ENCODE measurements around the gene DUSP19. TPM values are rescaled to one million over a fixed set of nuclear protein-coding genes. Genes with fewer than 3 reads are reported as not detected.
A peak's percentile ranks its signal among the peaks of the same experiment; 100 is the strongest.

The DUSP19 gene
- polyA plus RNA-seq, 1 of the 3 experiments (the other 2 are of a cell fraction): 0.85 TPM

DNA sequence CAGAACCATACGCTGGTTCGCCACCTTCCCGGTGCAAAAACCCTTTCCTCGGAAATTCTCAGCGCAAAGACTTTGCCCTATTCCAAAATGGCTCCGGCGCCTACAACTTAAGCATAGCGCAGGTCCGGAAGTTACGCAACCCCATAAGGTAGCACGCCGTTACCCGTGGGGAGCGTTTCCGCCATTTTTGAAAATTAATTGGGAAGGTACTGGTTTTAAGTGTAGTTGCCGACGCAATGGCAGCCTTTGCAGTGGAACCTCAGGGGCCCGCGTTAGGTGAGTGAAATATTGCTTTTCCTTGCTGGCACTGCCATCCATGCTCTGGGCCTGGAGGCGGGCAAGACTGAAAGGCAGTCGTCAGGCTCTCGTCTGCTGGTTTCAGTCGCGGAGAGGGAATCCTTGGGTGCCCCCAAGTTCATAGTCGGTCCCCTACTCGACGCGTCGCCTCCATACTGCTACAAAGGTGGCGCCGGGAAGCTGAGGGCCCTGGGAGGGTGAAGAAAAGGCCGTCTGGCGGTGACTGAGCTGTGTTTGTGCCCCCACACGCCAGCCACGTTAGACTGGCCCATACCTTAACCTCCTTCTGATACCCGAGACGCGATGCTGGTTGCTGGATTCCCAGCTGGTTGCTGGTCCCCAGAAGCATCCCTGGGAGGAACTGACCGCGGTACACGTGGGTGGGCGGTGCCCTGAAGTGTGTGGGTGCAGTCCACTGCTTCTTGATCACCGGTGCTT lies 45.8 kb downstream of the DUSP19 start, which contains the start of gene NUP35:
TSS of gene NUP35 (plus strand) at position 222 of the 735 bp plus-strand sequence. CDS start at position 237, 15 bp downstream.
- peaks cover 9% of the 10 kb centered on the region for H3F3A ChIP-seq (replicated peaks; ENCODE audit: insufficient read depth)
- DNase-seq: peak; percentile 78
- ChIA-PET CTCF (no interaction called here), POLR2A (interaction anchor here (2.1 kb wide), 1 partner anchor 46 kb away, joined by 13 read pairs; the partner anchor contains the start of gene DUSP19)
- peak within 1 kb of the TSS; percentile 93 for H2AFZ ChIP-seq (ENCODE audit: low read depth)
- peaks cover 47% of the 10 kb centered on the region for H3K79me2 ChIP-seq (ENCODE audit: insufficient read depth)
- H3K9me2 ChIP-seq: no peaks in the 10 kb centered on the region
- H3K4me2 ChIP-seq: peak within 1 kb of the TSS; percentile 85
- peaks cover 4 to 8% of the 10 kb centered on the region in 2 experiments; a peak in 3 of 4 replicates for H3K4me1 ChIP-seq (ENCODE audit: control insufficient read depth in 1 of 2, insufficient read depth in 2 of 2, low read depth in 1 of 2, low read length in 1 of 2)
- H3K9ac ChIP-seq: peak within 1 kb of the TSS; percentile 75
- no peaks in the 10 kb centered on the region for H4K20me1 ChIP-seq (ENCODE audit: insufficient read depth)
- no peaks in the 10 kb centered on the region for H3K9me3 ChIP-seq
- peak within 1 kb of the TSS; percentile 87 to 98 for H3K27ac ChIP-seq (ENCODE audit: low read depth in 2 of 2, low read length in 1 of 2)
- no peaks in the 10 kb centered on the region for H3K27me3 ChIP-seq (ENCODE audit: insufficient read depth)
- peak within 1 kb of the TSS; percentile 81 to 85 for H3K4me3 ChIP-seq (ENCODE audit: low read depth in 2 of 2, low read length in 1 of 2)
- under 1% methylated on average over 34 of the region's 43 CpGs for WGBS (ENCODE audit: low lambda C conversion rate)
- peaks cover 0 to 9% of the 10 kb centered on the region in 2 experiments for H3K36me3 ChIP-seq (replicated peaks in 1 of 2; ENCODE audit: control insufficient read depth in 1 of 2, insufficient read depth in 2 of 2, low read length in 1 of 2)
- peak; percentile 1; the same call in 1 of the 2 replicates for TF ChIP-seq RFX5 (IDR thresholded peaks at IDR 0.05; ENCODE audit: low read length)
- TF ChIP-seq NRF1 (IDR thresholded peaks at IDR 0.05; ENCODE audit: low read depth, low read length): peak; percentile 84
- TF ChIP-seq, protein P1, sequence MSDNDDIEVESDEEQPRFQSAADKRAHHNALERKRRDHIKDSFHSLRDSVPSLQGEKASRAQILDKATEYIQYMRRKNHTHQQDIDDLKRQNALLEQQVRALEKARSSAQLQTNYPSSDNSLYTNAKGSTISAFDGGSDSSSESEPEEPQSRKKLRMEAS (IDR thresholded peaks at IDR 0.05; ENCODE audit: low read depth): peak; percentile 92
- TF ChIP-seq, protein P2, sequence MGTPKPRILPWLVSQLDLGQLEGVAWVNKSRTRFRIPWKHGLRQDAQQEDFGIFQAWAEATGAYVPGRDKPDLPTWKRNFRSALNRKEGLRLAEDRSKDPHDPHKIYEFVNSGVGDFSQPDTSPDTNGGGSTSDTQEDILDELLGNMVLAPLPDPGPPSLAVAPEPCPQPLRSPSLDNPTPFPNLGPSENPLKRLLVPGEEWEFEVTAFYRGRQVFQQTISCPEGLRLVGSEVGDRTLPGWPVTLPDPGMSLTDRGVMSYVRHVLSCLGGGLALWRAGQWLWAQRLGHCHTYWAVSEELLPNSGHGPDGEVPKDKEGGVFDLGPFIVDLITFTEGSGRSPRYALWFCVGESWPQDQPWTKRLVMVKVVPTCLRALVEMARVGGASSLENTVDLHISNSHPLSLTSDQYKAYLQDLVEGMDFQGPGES (IDR thresholded peaks at IDR 0.05; ENCODE audit: low read depth, low read length): no peak
- TF ChIP-seq, protein P3, sequence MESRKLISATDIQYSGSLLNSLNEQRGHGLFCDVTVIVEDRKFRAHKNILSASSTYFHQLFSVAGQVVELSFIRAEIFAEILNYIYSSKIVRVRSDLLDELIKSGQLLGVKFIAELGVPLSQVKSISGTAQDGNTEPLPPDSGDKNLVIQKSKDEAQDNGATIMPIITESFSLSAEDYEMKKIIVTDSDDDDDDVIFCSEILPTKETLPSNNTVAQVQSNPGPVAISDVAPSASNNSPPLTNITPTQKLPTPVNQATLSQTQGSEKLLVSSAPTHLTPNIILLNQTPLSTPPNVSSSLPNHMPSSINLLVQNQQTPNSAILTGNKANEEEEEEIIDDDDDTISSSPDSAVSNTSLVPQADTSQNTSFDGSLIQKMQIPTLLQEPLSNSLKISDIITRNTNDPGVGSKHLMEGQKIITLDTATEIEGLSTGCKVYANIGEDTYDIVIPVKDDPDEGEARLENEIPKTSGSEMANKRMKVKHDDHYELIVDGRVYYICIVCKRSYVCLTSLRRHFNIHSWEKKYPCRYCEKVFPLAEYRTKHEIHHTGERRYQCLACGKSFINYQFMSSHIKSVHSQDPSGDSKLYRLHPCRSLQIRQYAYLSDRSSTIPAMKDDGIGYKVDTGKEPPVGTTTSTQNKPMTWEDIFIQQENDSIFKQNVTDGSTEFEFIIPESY (IDR thresholded peaks at IDR 0.05; ENCODE audit: borderline replicate concordance, low read depth): no peak
- TF ChIP-seq GABPA (IDR thresholded peaks at IDR 0.05; ENCODE audit: low read depth): peak; percentile 88
- peak; percentile 88 for TF ChIP-seq TAF1 (IDR thresholded peaks at IDR 0.05; ENCODE audit: borderline replicate concordance, low read depth, low read length)
- no peak for TF ChIP-seq TEAD4 (IDR thresholded peaks at IDR 0.05; ENCODE audit: borderline replicate concordance, insufficient read depth)
- TF ChIP-seq ELF1 (IDR thresholded peaks at IDR 0.05): peak; percentile 63; the same call in 1 of the 2 replicates
- TF ChIP-seq, protein P4, sequence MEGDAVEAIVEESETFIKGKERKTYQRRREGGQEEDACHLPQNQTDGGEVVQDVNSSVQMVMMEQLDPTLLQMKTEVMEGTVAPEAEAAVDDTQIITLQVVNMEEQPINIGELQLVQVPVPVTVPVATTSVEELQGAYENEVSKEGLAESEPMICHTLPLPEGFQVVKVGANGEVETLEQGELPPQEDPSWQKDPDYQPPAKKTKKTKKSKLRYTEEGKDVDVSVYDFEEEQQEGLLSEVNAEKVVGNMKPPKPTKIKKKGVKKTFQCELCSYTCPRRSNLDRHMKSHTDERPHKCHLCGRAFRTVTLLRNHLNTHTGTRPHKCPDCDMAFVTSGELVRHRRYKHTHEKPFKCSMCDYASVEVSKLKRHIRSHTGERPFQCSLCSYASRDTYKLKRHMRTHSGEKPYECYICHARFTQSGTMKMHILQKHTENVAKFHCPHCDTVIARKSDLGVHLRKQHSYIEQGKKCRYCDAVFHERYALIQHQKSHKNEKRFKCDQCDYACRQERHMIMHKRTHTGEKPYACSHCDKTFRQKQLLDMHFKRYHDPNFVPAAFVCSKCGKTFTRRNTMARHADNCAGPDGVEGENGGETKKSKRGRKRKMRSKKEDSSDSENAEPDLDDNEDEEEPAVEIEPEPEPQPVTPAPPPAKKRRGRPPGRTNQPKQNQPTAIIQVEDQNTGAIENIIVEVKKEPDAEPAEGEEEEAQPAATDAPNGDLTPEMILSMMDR (IDR thresholded peaks at IDR 0.05): no peak
- peak; percentile 65 for TF ChIP-seq CHD2 (IDR thresholded peaks at IDR 0.05; ENCODE audit: low read length, partially characterized antibody)
- TF ChIP-seq FOXM1 (IDR thresholded peaks at IDR 0.05; ENCODE audit: low read depth): peak; percentile 54; the same call in 1 of the 2 replicates
- no peak for TF ChIP-seq JUND (IDR thresholded peaks at IDR 0.05)
- peak; percentile 99 for TF ChIP-seq MXI1 (IDR thresholded peaks at IDR 0.05; ENCODE audit: low read depth, low read length)
- TF ChIP-seq, protein P5, sequence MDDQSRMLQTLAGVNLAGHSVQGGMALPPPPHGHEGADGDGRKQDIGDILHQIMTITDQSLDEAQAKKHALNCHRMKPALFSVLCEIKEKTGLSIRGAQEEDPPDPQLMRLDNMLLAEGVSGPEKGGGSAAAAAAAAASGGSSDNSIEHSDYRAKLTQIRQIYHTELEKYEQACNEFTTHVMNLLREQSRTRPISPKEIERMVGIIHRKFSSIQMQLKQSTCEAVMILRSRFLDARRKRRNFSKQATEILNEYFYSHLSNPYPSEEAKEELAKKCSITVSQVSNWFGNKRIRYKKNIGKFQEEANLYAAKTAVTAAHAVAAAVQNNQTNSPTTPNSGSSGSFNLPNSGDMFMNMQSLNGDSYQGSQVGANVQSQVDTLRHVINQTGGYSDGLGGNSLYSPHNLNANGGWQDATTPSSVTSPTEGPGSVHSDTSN (IDR thresholded peaks at IDR 0.05): no peak
- no peak for TF ChIP-seq EZH2phosphoT487 (IDR thresholded peaks at IDR 0.05; ENCODE audit: borderline replicate concordance, low read depth)
- TF ChIP-seq POLR2AphosphoS5 (IDR thresholded peaks at IDR 0.05; ENCODE audit: low read depth, low read length): peak; percentile 92
- no peak for TF ChIP-seq RXRA (IDR thresholded peaks at IDR 0.05; ENCODE audit: borderline replicate concordance, low read depth)
- TF ChIP-seq, protein P6, sequence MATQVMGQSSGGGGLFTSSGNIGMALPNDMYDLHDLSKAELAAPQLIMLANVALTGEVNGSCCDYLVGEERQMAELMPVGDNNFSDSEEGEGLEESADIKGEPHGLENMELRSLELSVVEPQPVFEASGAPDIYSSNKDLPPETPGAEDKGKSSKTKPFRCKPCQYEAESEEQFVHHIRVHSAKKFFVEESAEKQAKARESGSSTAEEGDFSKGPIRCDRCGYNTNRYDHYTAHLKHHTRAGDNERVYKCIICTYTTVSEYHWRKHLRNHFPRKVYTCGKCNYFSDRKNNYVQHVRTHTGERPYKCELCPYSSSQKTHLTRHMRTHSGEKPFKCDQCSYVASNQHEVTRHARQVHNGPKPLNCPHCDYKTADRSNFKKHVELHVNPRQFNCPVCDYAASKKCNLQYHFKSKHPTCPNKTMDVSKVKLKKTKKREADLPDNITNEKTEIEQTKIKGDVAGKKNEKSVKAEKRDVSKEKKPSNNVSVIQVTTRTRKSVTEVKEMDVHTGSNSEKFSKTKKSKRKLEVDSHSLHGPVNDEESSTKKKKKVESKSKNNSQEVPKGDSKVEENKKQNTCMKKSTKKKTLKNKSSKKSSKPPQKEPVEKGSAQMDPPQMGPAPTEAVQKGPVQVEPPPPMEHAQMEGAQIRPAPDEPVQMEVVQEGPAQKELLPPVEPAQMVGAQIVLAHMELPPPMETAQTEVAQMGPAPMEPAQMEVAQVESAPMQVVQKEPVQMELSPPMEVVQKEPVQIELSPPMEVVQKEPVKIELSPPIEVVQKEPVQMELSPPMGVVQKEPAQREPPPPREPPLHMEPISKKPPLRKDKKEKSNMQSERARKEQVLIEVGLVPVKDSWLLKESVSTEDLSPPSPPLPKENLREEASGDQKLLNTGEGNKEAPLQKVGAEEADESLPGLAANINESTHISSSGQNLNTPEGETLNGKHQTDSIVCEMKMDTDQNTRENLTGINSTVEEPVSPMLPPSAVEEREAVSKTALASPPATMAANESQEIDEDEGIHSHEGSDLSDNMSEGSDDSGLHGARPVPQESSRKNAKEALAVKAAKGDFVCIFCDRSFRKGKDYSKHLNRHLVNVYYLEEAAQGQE (IDR thresholded peaks at IDR 0.05; ENCODE audit: low read depth, low read length): peak; percentile 47; the same call in 1 of the 2 replicates
- no peak for TF ChIP-seq MEF2A (IDR thresholded peaks at IDR 0.05; ENCODE audit: borderline replicate concordance, low read depth)
- TF ChIP-seq SMC3 (IDR thresholded peaks at IDR 0.05; ENCODE audit: low read depth, low read length): no peak
- TF ChIP-seq GATA2 (CRISPR knock-in tag; IDR thresholded peaks at IDR 0.05): no peak
- TF ChIP-seq SIN3A (IDR thresholded peaks at IDR 0.05; ENCODE audit: borderline replicate concordance, low read depth, low read length): peak; percentile 97
